ENCODE results near the gene SNAP29.

- TF ChIP-seq CTCF (tag by site-specific recombination; IDR thresholded peaks at IDR 0.05): no peak
- TF ChIP-seq KLF8 (tag by site-specific recombination; IDR thresholded peaks at IDR 0.05): no peak
- no peak for TF ChIP-seq ZFP69B (tag by site-specific recombination; IDR thresholded peaks at IDR 0.05)
- no peak for TF ChIP-seq ZNF529 (tag by site-specific recombination; IDR thresholded peaks at IDR 0.05; ENCODE audit: insufficient replicate concordance)
- no peak for TF ChIP-seq KLF10 (tag by site-specific recombination; IDR thresholded peaks at IDR 0.05)
- no peak for TF ChIP-seq BCL11A (tag by site-specific recombination; IDR thresholded peaks at IDR 0.05; ENCODE audit: low read depth)
These were observed 25.6 kb upstream of the SNAP29 start for GRCh38 chr22:20833225-20833665.
